GM04503 (cell line): Measurements from ENCODE around the gene PLXNC1.

Experiments used
- DNase-seq: peaks from one replicate; pipeline ENCODE4 v3.0.0-alpha.2; 2012; ENCODE audit warnings: low read depth

PLXNC1 gene

DNA sequence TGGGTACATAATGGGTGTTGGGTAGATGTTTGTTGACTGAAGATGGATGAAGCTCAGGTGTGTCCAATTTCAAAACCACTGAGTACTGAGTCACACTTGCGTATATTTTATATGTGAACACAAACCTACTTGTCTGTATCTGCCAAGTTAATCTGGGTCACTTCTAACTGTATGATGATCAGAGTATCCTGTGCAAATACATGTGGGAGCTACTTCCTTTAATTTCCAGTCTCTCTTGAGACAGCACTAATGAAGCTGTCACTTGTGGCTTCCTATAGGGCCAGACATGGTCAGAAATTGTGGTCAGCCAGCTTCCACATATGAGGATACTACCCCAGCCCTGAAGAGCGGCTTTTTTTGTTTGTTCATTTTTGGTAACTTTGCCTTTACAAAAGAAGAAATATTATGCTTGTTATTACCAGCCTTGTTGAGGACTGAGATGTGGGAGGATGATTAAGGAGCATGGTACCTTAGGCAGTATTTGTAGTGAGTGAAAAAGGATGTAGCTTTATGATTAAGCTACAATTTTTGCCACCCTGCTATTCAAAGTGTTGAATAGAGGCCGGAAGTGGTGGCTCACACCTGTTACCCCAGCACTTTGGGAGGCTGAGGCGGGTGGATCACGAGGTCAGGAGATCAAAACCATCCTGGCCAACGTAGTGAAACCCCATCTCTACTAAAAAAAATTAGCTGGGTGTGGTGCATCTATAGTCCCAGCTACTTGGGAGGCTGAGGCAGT lies 32.4 kb downstream of the PLXNC1 start:
- no peak for DNase-seq

DNA sequence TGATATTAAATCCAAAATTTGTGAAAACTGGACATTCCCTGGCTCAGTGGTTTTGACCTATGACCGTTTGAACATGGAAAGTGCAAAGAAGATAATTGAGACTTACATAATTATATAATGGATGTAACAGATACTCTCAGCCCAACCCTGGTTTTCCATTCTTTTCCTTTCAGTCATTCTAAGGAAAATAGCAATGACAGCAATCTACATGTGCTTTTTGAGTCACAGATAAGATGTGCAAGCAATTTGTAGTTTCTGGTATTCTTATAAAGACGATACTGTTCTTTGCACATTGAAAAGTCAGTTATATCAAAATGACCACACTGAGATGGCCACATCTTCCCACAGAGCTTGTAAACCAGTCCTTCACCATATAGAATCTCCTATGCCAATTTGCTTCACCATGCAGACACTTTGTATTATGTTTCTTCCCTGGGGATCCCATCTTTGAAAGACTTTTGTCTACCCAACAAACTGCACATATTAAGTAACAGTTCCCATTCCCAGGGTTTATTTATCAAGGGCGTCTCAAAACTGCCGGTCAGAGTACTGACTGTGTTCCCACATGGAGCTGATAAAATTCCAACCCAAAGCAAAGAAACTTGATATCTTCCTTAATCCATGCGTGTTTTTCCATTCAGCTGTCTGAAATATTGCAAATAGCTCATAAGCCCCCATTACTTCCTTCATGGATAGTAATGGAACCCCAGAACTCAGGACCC lies 34.8 kb downstream of the PLXNC1 start:
- DNase-seq, result no peak

DNA sequence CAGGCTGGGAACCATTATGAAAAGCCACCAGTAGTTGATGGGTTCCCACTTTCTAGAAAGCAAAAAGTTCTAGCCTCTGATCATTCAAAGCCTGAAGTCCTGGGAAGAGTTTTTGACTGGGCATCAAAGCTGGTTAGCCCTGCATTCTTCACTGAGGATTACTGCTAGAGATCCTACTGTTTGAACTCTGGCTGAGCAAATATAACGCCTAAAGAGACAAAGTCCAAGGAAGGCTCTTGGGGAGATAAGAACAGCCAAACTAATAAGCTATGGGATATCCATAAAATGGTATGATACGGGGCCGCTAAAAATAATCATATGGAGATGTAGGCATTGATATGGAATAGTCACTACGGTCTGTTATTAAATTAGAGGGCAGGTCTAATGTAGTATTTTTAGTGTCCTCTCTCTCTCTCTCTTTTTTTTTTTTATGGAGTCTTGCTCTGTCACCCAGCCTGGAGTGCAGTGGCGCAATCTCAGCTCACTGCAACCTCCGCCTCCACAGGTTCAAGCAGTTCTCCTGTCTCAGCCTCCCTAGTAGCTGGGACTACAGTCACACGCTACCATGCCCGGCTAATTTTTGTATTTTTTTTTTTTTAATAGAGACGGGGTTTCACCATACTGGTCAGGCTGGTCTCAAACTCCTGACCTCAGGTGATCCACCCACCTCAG lies 35.5 kb downstream of the PLXNC1 start:
- no peak for DNase-seq

DNA sequence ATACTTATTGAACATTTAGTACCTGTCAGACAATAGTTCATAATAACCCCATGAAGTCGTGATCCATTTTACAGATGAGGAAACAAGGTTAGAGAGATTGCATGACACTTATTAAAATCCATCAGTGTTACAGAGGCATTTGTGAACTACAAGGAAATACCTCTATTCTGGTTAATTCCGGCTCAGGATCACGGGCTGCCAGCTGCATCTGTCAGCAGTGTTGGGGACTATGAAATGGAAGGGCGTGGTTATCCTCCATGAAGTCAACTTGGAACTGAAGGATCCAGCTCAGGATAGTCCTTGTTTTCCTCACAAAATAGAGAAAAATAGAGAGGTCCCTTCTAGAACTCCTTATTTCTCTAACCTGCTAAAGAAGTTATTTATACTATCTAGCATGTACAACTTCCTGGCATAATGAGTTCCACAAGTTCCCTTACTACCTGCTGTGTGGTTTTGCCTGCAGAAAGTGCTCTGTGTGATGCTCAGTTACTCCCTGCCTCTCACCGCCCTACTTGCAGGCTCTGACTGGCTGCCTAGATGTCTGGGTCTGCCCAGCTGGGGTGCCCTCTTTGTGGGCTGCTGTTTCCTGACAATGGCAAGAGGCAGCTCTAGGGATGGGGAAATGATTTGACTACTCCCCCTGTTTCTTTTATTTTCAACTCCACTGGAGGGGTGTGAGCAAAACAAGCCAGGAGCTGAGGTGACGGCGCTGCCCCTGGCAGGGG lies 36.8 kb downstream of the PLXNC1 start:
- no peak for DNase-seq

DNA sequence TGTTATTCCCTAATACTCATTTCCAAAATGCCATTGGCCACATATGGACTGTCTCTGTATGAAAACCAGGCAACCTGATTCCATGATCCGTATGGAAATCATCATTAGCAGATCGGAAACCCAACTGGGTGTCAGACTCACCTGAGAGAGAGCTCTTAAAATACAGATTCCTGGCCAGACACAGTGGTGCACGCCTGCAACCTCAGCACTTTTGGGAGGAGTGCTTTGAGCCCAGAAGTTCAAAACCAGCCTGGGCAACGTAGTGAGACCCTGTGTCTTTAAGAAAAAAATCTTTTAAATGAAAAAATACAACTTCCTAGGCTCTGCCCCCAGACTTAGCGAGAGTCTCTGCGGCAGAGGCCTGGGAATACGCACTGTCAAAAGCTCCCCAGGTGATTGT lies 37.4 kb downstream of the PLXNC1 start:
- DNase-seq, result no peak

DNA sequence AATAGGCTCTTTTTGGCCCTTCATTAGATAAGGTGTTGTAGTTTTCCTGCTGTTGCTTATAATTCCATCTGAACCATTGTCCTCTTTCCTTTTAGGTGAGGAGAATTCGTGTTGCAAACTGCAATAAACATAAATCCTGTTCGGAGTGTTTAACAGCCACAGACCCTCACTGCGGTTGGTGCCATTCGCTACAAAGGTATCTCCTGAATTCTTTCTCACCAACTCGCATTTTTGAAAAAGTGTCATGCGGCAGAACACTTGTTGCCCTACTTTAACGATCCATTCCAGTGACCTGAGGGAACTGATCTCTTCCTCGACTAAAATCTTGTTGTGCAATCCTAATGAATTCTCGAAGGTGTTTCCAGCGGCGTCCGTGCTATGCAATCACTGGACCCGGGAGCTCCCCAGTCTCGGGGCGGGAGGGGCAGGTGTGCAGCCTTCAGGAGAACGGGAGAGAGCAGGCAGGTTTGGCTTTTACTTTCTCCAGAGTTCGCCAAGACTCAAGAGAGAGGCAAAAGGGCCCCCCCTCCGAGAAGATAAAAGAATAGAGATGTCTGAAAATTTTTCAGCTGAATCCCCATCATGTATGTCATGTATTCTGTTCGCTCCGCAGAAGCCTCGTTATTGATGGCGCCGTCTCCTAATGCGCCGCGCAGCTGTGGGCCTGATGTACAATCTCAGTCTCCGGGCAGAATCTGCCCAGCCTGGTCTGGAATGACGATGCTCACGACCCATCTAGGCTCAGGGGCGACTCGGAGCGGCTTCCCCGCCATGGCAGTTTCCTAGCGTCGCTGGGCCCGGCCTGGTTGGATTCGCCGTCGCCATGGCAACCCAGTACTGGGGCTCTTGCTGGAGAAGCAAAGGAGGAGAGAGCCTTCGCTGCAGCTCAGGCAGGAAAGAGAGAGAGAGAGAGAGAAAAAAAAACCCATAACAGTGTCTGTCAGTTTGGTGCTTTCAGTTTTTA lies 38.2 kb downstream of the PLXNC1 start:
- no peak for DNase-seq

DNA sequence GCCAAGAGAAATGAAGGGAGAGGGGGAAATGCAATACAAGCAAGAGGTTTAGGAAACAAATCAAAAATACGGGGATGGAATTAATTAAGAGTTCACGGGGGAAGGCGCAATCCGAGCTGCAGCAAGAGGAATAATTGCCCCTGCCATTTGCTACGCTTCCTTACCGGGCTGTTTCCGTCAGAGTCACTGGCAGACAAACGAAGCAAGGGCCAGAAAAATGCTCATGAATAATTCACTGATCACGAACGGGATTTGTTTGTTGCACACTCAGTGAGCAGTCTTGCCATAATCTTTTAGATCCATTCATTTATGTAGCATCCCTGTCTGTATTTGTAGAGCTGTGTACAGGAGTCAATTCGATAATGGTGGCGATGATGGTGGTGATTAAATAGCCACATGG lies 39.0 kb downstream of the PLXNC1 start:
- no peak for DNase-seq

DNA sequence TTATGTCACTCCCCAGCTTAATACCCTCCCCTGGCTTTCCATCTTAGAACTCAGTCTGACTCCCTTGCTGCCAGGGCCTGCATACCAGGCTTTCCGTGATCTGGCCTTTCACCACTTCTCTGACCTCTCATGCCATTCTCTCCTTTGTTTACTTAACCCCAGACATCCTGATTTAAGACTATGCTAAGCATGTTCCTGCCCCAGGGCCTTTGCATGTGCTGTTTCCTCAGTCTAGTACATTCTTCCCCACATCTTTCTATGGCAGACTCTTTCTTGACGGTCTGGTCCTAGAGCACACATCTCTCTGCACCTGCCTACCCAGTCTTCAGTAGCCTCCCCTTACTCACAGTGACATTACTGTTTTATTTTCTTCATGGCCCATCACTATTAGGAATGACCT lies 42.2 kb downstream of the PLXNC1 start:
- DNase-seq, result no peak

DNA sequence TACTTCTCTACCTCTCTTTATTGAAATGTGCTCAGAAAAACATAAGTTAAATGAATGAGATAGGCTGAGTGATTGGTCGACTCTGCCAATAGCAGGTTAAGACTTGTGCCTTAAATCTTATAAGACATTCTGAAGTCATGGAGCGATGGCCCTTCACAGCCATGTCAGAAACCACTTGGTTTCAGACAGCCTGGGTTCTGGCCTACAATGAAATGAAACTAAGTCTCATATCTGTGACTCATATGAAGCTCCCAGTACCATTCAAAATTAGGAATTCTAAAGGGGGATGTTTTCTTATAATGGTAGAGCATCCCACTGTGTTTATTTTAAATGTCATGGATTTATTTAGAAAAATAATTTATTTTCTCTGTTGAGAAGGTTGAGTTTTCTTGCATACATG lies 42.6 kb downstream of the PLXNC1 start:
- no peak for DNase-seq

DNA sequence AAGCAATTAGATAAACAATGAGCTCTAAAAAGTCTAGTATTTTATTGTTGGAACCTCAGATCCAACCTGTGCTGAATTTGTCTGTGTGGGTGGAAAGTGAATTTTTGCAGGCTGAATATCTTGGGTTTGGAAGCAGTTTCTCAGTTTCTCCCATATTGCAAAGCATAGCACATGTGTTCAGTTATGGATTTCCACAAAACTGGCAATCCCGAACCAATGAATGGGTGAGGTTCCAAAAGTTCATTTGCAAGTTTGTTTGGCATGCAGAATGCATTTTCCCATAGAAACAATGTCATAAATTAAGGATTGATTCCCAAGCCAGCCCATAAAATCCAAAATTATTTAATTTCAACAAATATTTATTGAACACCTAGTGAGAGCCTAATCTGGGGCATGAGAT lies 43.4 kb downstream of the PLXNC1 start:
- no peak for DNase-seq

DNA sequence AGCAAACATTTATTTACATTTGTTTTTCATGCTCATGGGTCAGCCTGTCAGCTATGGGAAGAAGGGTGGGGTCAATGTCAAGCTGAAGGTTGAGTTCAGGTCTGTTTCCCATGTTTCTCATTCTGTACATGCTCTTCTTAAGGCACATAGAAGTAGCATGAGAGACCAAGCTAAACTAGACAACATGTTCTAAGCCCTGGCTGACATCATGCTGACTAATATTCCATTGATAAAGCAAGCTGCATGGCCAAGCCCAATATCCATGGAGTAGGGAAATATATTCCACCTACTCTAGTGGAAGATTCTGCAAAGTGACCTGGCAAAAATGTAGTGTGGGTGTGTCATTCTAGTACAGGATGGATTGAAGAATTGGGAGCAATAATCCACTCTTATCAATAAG lies 44.1 kb downstream of the PLXNC1 start:
- no peak for DNase-seq

DNA sequence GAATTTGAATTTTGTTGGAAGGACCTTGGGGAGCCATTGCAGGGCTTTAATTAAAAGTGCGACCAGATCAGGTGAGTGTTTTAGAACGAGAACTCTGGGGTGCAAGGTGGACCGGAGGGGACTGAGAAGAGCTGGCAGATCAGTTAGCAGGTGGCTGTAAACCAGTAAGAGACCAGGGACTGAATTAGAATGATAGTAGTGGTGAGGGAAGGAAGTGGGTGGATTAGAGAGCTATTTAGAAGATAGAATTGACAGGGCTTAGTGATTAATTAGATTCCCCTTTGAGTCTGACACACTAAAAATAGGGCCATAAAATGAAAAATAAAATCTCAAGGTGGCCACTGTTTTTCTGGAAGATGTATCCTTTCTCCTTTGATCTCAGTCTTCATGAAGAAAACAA lies 44.8 kb downstream of the PLXNC1 start:
- no peak for DNase-seq

DNA sequence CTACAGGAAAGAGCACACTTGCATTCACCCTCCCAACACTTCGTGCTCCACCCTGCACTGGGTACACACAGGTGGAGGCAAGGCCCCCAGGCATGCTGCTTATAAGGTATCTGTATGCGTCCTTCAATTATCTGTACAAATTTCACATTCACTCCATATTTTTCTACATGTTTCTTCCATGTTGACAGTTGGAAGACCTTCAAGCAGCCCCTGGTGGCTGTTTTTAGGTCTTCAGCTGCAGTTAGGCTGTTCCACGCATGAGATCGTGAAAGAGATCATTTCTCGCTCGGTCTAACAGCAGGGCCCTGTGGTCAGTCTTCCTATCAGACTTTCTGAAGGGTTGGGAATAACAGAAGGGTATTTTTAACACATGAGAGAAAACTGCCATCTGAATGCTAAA lies 47.1 kb downstream of the PLXNC1 start:
- DNase-seq, result no peak

DNA sequence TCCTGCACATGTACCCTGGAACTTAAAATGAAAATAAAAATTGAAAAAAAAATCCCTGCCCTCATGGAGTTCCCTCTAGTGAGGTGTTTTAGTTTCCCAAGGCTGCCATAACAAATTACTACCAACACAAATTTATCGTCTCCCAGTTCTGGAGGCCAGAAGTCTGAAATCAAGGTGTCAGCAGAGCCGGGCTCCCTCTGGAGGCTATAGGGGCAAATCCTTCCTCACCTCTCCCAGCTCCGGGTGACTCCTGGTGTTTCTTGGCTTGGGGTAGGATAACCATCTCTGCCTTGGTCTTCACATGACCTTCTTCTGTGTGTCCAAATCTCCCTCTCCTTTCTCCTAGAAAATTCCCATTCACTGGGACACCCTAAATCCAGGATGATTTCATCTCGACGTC lies 50.1 kb downstream of the PLXNC1 start:
- DNase-seq, result no peak

DNA sequence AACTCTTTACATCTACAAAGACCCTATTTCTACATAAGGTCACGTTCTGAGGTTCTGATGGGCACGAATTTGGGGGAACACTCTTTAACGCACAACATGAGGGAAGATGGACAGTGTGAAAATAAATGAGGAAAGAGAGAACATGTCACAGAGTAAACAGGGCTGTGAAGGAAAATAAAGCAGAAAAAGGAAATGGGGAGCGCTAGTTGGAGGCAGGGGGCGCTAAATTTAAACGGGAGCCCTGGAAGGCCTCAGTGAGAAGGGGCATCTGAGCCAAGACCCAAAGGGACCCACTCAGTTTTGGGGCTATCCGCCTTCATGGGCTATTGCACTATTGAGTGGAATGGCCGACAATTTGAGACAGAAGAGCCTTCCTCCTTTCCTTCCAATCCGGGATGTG lies 50.5 kb downstream of the PLXNC1 start:
- DNase-seq, result no peak

DNA sequence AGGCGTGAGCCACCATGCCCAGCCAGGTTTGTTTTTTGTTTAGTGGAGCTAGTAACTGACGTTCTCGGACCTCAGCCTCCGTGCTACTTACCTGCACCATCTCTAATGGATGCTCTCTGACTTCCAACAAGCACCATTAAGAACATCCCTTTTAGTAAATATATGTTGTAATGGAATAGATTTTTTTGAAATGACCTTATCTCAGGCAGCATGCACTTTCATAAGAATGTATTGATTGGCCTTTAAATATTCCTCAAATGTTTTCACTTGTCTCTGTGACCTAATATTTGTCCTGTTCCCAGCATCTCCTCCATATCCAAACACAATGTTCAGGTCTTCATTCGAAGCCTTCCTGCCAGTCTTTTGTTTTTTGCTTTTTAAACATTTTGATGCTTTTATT lies 51.7 kb downstream of the PLXNC1 start:
- no peak for DNase-seq

DNA sequence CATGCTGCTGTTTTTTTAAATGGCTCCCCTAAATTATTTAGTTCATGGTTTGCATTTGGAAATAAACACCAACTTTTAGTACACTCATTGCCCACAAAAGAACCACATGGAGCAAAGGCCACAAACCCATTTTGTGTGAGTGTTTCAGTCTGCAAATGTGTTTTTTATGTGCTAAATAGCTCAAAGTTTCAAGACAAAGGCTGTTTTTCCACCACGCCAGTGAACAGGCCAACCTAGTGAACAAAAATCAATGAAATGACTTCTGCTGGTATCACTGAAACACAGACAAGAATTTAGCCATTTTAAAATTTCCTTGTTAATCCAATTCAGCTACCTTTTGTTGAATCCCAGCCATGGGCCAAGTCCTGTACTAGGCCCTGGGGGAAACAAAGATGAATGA lies 52.3 kb downstream of the PLXNC1 start:
- no peak for DNase-seq

DNA sequence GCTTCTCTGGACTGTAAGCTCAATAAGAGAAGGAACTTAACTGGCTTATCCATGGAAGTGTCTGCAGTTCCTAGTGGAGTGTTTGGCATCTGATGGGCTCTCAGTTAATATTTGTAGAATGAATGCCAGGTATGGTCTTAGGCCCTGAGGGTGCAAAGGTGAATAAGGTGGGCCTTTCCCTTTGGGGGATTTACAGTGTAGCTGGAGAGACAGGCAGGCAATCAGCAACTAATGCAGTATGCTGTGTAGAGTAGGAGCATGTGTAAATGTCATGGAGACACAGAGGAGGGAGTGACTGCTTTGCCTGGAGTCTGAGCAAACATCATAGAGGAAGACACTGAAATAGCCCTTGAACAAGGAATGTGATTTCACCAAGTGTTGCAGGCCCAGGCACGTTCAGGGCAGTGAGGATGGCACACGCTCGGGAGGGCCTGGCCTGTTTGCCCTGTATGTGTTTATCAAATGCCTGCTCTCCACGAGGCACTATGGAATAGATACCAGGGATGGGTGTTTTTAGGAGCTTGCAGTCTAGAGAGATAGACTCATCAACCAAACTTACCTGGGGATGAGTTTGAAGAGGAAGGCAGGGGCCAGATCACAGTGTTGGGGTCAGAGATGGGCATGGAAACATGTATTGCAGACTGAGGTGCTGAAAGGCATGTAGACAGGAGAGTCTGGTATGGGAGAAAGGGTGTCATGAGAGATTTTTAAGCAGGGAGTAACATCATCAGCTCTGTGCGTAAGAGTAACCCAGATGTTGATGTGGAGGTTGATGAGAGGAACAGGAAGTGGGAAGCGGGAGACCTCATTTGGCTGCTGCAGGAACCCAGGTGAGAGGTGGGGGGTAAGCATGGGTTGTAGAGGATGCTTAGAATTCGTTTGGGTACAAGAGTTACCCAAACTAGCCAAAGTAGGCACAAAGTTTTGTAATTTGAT lies 54.1 kb downstream of the PLXNC1 start:
- no peak for DNase-seq

DNA sequence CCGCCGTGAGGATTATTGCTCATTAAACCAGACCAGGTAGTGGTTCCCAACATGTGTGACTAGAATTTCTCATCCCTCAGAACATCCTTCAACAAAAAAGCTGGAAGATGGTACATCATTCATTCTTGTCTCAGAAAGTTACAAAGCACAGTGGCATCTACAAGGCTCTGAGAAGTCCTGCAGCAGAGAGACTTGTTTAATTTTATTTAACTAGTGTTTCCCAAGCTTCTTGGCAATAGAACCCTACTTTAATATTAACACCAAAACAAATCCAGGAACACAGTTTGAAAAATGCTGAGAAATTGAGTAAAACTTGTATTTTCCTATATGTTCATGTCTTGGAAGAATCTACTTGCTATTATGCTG lies 54.8 kb downstream of the PLXNC1 start:
- no peak for DNase-seq

DNA sequence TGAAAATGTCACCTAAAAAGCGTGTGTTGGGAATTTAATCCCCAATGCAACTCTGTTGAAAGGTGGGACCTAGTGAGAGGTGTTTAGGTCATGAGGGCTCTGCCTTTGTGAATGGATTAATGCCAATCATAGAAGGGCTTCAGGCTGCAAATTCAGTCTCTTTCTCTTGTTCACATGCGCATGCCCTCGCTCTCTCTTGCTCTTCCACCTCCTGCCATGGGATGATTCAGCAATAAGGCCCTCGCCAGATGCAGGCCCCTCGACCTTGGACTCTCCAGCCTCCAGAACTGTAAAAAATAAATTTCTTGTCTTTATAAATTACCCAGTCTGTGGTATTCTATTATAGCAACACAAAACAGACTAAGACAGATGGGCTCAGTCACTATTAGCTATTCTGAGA lies 55.4 kb downstream of the PLXNC1 start:
- DNase-seq, result no peak
